AG09309 (cell line): Measurements from ENCODE around the gene PPIP5K2.

Experiments used
- DNase-seq: peaks from one replicate; pipeline ENCODE4 v3.0.0-alpha.2; 2010; ENCODE audit warnings: low read depth
- H3K4me3 ChIP-seq: 2 replicates; pipeline ENCODE4 v1.5.1; 2011; ENCODE audit warnings: mild to moderate bottlenecking, low read depth, low read length, moderate library complexity; ENCODE audit not compliant: control insufficient read depth
- CTCF ChIP-seq: IDR thresholded peaks from 2 replicates; pipeline ENCODE4 v1.5.1; 2011; ENCODE audit warnings: mild to moderate bottlenecking, low read depth, low read length, inconsistent platforms; ENCODE audit not compliant: insufficient read depth, control insufficient read depth; ENCODE audit errors: missing control alignments

Gene PPIP5K2

GRCh38 chr5:103258957-103259704 is 139.0 kb downstream of the PPIP5K2 start:
- no peak for DNase-seq
- H3K4me3 ChIP-seq = peak overlapping the region; percentile 98
- no peak for TF ChIP-seq CTCF

GRCh38 chr5:103259705-103260355 is 139.7 kb downstream of the PPIP5K2 start:
- TF ChIP-seq CTCF = no peak
- no peak for DNase-seq
- H3K4me3 ChIP-seq = peak overlapping the region; percentile 98

GRCh38 chr5:103260951-103261350 is 140.8 kb downstream of the PPIP5K2 start:
- peak overlapping the region; percentile 40 for H3K4me3 ChIP-seq
- no peak for TF ChIP-seq CTCF
- no peak for DNase-seq
